Mammary epithelial cell (primary cell): ENCODE results near the gene STIP1.
"Not testable (repeated sequence)": the region's sequence is repeated elsewhere in the genome, so short reads cannot be mapped to it uniquely, and the experiment has no call there.

Experiments
- EZH2 ChIP-seq: IDR thresholded peaks from 2 replicates; pipeline ENCODE4 v1.6.1; 2012; ENCODE audit warnings: low read length, inconsistent platforms, borderline replicate concordance
- TF ChIP-seq, protein P1 (sequence below), 2 donors: IDR thresholded peaks in 1 of 2; conservative IDR thresholded peaks in 1 of 2; 2 replicates each; pipeline ENCODE4 v1.5.1; 2011 to 2012; ENCODE audit warnings: inconsistent platforms in 2 of 2, low read length in 2 of 2, mild to moderate bottlenecking in 2 of 2, control low read depth in 1 of 2, low read depth in 1 of 2; ENCODE audit not compliant: insufficient read depth in 1 of 2; ENCODE audit errors: extremely low read depth in 1 of 2

- TF ChIP-seq, protein P1, sequence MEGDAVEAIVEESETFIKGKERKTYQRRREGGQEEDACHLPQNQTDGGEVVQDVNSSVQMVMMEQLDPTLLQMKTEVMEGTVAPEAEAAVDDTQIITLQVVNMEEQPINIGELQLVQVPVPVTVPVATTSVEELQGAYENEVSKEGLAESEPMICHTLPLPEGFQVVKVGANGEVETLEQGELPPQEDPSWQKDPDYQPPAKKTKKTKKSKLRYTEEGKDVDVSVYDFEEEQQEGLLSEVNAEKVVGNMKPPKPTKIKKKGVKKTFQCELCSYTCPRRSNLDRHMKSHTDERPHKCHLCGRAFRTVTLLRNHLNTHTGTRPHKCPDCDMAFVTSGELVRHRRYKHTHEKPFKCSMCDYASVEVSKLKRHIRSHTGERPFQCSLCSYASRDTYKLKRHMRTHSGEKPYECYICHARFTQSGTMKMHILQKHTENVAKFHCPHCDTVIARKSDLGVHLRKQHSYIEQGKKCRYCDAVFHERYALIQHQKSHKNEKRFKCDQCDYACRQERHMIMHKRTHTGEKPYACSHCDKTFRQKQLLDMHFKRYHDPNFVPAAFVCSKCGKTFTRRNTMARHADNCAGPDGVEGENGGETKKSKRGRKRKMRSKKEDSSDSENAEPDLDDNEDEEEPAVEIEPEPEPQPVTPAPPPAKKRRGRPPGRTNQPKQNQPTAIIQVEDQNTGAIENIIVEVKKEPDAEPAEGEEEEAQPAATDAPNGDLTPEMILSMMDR (conservative IDR thresholded peaks at IDR 0.05 in 1 of 2, IDR thresholded peaks at IDR 0.05 in 1 of 2; ENCODE audit: extremely low read depth in 1 of 2, insufficient read depth in 1 of 2, low read depth in 1 of 2, low read length in 2 of 2): not testable (repeated sequence)
- TF ChIP-seq EZH2: not testable (repeated sequence)
Observed at GRCh38 chr11:64162769-64163168, 23.2 kb upstream of the STIP1 start.
